Activated CD4-positive, CD25-positive, alpha-beta regulatory T cell (primary cell): ENCODE measurements around the gene KIF6.

Experiments
- DNase-seq, 4 experiments: peaks; one replicate each; lab custom pipeline; 2025; lab: John Stamatoyannopoulos, UW

KIF6 gene

GRCh38 chr6:39347906-39348585, 377.2 kb downstream of the KIF6 start:
- DNase-seq = peak in 3 of 4 experiments; percentile 14 to 41 (median 21)

- no peak for DNase-seq
Observed at GRCh38 chr6:39347206-39347605, 378.0 kb downstream of the KIF6 start.

GRCh38 chr6:39344821-39345280, 380.4 kb downstream of the KIF6 start:
- DNase-seq = no peak

GRCh38 chr6:39343396-39343870, 381.8 kb downstream of the KIF6 start:
- DNase-seq = no peak

GRCh38 chr6:39342692-39343395, 382.4 kb downstream of the KIF6 start:
- no peak for DNase-seq

- no peak for DNase-seq
Observed at GRCh38 chr6:39341937-39342336, 383.3 kb downstream of the KIF6 start.

GRCh38 chr6:39341352-39341751, 383.9 kb downstream of the KIF6 start:
- no peak for DNase-seq

- no peak for DNase-seq
Observed at GRCh38 chr6:39339868-39340550, 385.2 kb downstream of the KIF6 start.

GRCh38 chr6:39339096-39339867, 385.9 kb downstream of the KIF6 start:
- no peak for DNase-seq

GRCh38 chr6:39338397-39338796, 386.8 kb downstream of the KIF6 start:
- DNase-seq = no peak

- DNase-seq = no peak
Observed at GRCh38 chr6:39335780-39336545, 389.2 kb downstream of the KIF6 start.

GRCh38 chr6:39333644-39334438, 391.4 kb downstream of the KIF6 start:
- no peak for DNase-seq

- no peak for DNase-seq
Observed at GRCh38 chr6:39330476-39330875, 394.7 kb downstream of the KIF6 start.

- no peak for DNase-seq
Observed at GRCh38 chr6:39330057-39330456, 395.2 kb downstream of the KIF6 start.

- DNase-seq = no peak
Observed at GRCh38 chr6:39328066-39328465, 397.1 kb downstream of the KIF6 start.

GRCh38 chr6:39327507-39327906, 397.7 kb downstream of the KIF6 start:
- DNase-seq = no peak

- DNase-seq = no peak
Observed at GRCh38 chr6:39322306-39322850, 402.8 kb downstream of the KIF6 start, which contains the start of gene KCNK16. KCNK16 (minus strand) TSS chr6:39322702; CDS start chr6:39322540, 162 bp downstream.

GRCh38 chr6:39321761-39322160, 403.4 kb downstream of the KIF6 start:
- no peak for DNase-seq

- no peak for DNase-seq
Observed at GRCh38 chr6:39320363-39320984, 404.7 kb downstream of the KIF6 start.
